HuH-7.5 (cell line): Measurements from ENCODE around the gene TNFRSF12A.
A peak's percentile ranks its signal among the peaks of the same experiment; 100 is the strongest.

Source experiments
- DNase-seq: peaks from one replicate; pipeline ENCODE4 v3.0.0; 2011; ENCODE audit warnings: low spot score

TNFRSF12A gene

DNA sequence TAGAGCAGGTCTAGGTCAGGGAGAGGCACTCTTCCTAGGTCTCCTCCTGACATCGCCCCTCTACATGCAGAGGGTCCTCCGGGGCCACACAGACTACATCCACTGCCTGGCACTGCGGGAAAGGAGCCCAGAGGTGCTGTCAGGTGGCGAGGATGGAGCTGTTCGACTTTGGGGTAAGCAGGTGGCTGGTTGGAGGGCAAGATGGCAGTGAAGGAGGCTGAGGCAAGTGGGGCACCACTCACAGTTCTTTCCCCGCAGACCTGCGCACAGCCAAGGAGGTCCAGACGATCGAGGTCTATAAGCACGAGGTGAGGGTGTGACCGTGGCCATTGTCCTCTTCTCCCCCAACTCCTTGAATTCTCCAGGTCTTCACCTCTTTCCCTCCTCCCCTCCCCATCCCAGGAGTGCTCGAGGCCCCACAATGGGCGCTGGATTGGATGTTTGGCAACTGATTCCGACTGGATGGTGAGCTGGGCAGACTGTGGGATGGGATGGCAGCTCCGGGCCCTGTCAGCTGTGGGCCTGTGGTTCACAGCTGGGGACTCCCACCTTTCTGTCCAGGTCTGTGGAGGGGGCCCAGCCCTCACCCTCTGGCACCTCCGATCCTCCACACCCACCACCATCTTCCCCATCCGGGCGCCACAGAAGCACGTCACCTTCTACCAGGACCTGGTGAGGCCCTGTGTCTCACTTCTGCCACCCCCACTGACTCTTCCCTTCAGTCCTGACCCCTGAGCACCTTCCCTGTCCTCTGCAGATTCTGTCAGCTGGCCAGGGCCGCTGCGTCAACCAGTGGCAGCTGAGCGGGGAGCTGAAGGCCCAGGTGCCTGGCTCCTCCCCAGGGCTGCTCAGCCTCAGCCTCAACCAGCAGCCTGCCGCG is 6.7 kb downstream of the TNFRSF12A start:
- DNase-seq = no peak

DNA sequence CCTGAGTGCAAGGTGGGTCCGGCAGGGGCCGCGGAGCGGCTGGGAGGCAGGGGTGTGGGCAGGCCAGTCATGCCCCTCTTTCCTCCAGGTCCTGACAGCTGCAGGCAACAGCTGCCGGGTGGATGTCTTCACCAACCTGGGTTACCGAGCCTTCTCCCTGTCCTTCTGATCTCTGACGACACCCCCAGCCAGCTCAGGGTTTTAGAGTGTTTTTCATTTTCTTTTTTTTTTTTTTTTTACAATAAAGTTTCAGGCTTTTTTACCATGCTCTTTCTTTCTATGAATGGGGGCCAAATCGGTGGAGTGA is 7.3 kb downstream of the TNFRSF12A start:
- no peak for DNase-seq

DNA sequence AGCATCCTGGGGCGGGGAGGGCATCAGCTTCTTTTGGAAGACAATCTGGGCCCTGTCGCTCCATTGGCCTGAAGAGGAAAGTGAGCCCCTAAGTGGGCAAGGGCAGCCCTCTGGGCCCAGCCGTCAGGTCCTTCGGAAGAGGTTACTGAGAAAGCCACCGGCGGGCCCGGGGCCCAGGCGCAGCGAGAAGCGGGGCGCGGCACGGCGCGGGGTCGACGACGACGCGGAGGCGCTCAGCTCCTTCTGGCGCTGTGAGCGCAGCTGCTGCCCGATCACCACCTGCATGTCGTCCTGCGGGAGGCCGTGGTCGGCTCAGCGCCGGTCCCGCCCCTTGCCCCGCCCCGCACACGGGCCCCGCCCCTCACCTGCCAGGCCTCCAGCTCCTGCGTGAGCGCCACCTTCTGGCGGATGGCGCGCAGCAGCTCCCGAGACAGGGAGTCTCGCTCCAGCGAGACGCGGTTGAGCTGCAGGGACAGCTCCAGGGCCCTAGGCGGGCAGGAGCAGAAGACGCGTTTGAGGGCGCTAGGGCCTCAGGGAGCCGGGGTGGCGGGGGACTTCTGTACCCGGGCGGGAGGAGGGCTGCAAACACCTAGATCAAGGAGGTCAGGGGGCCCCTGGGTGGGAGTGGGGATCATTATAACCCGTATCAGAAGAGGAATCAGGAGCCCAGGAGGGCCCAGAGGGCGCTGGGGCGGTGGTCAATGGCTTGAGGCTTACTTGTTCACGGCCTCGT is 8.0 kb downstream of the TNFRSF12A start:
- peak; percentile 90 for DNase-seq

DNA sequence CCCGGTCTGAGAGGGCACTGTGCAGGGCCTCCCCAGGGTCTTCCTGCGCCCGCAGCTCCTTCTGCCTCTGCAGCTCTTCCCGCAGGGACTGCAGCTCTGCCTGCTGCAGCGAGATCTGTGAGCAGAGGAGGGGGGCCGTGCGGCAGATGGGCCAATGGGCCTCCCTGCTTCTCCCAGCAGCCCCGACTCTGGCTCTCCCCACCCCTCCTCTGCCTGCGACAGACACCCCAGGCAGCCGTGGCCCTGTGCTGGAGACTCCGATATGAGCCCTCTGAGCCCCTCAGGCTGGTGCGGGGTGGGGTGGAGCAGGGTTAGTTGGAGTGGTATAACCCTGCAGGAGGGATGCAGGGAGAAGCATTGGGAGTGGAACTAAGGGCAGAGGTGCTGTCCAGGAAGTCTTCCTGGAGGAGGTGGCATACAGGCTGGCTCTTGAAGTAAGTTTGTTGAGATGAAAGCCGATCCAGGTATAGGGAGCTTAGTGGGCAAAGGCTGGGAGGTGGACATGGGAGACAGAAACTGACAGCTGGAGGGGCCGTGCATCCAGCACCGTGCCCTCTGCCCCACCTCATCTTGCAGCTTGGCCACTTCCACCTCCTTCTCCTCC is 8.7 kb downstream of the TNFRSF12A start:
- no peak for DNase-seq

DNA sequence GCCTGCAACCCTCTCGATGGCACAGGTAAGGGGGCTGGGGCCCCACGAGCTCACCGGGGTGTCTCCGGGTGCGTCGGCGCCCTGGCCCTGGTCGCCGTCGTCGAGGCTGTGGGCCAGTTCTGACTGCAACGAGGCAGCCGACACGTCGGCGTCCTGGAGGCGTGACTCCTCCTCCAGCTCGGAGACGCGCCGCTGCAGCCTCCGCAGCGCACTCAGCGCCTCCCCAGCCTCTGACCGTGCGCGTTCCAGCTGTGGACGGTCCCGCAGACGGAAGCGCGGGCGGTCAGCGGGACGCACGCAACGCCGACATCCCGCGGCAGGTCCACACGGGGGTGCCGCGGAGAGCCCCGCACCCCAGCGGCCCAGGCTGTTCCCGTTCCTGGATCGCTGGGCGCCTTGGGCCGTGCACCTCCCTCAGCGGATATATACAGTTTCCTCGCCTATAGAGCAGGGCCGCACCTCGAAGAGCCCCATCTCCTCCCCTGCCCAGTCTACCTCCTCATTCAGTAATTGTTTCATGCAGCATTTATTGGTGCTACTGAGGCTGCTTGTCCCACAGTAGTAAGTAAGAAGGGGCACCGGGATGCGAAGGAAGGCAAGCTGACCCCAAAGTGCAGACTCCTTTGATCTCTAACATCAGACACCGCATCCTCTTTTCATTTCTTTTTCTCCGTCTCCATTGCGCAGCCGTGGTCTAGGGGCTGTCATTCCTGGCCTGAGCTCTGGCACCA is 9.5 kb downstream of the TNFRSF12A start:
- DNase-seq = no peak

DNA sequence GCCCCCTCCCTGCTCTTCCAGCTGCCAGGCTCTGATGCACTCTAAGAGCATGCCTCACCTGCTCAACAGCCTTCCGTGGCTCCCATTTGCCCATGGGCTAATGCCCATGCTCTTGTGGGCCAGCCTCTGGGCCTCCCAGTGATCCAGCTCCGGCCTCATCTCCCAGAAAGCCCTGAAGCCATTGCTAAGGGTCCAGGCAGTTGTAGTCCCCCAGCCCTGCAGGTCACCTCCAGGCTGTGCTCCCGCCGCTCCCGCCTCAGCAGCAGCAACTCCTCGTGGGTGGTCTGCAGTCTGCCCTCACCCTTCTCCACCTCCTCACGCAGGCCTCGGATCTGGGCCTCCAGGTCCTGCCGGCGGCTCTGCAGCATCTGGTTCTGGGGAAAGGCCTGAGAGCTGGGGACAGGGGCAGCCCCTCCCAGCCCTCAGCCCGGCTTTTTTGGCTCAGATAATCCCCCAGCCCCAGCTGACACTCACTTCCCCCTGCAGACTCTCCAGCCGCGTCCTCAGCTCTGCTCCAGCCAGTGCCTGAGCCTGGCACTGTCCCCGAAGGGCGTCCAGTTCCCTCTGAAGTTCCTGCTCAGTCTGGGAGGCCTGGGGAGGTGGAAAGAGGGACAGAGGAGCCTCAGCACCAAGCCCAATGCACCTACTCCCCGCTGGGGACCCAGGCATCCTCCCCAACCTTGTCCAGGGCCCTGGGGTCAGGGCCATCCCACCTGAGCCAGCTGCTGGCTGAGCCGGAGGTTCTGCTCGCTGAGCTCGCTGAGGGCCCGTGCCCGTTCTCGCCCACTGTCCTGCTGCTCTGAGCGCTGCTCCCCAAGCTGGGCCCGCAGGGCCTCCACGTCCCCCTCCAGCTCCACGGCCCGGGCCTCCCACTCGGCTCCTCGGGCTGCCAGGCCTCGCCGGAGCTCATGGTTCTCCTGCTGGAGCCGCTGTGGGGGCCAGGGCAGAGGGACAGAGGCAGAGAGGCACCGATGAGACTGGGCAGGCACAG is 10.3 kb downstream of the TNFRSF12A start:
- no peak for DNase-seq

DNA sequence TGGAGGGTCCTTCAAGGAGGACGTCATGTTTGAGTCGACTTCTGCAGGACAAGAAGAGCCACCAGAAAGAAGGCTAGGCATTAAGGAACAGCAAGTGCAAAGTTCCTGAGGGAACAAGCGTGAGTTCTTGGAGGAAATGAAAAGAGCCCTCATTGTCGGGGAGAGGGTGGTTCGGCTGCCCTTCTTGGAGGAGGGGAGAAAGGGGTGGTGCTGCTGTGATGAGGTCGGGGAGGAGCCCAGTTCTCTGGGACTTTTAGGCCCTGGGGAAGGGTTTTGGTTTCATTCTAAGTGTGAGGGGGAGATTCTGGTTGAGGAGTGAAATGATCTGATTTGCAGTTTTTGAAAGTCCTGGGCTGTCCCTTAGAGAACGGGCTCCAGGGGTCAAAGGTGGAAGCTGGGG is 12.5 kb downstream of the TNFRSF12A start:
- no peak for DNase-seq

DNA sequence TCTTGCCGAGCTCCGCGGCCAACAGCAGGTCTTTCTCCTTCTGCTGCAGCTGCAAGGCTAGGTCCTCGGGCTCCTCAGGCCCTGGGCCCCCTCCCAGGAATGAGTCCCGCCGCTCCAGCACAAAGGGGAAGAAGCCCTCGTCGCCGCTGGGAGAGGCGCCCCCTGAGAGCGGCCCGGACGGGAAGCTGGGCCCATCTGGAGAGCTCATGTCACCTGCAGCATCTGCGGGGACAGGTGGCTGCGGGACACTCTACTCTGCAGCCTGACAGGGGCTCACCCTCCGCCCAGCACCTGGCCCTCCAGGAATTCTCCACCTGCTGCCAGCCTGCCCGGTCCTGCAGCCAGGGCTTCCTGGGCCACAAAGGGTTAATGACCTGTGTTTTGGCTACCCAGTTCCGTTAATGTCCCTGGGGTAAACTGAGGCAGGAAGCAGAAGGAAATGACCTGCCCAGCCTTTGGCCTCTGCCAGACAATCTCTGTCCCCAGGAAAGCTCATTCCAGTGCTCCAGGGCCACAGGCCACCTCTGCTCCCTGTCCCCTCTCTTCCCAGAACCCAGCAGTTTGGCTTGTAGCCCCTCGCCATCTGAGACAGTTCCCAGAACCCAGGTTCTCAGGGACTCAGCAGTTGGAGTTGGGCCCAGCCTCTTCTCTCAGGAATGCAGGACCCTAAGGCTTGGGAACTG is 15.3 kb downstream of the TNFRSF12A start:
- DNase-seq = no peak

DNA sequence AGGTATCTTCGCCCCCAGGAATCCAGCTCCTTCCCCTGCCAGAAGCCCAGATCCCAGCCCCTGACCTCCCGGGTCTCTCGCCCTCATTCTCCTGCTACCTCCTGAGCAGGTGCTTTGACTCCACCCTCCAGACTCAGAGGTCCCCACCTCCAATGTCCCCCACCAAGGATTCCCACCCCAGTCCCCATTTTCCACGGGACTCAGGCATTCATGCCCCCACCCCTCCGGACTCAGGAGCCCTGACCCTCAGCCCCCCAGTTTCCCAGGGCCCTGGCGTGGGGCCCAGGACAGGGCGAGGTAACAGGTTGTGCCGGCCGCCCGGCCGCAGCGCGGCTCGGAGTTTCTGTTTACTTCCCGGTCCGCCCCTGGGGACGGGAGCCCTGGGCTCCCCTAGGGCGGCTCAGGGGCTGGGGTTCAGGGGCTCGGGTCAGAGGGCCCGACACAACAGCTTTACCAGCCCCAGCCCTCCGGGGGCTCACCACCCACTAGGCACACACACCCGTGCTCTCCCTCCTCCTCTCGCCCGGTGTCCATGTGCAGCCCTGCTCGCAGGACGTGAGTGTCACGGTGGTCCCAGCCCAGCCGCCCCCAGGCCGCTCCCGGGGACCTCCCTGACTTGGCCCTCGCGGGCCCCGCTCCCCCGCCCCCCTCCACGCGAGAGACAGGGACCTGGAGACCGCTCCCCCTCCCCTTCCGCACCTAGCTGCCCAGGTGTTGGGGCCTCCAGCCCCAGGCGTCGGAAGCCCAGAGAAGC is 16.0 kb downstream of the TNFRSF12A start:
- no peak for DNase-seq

DNA sequence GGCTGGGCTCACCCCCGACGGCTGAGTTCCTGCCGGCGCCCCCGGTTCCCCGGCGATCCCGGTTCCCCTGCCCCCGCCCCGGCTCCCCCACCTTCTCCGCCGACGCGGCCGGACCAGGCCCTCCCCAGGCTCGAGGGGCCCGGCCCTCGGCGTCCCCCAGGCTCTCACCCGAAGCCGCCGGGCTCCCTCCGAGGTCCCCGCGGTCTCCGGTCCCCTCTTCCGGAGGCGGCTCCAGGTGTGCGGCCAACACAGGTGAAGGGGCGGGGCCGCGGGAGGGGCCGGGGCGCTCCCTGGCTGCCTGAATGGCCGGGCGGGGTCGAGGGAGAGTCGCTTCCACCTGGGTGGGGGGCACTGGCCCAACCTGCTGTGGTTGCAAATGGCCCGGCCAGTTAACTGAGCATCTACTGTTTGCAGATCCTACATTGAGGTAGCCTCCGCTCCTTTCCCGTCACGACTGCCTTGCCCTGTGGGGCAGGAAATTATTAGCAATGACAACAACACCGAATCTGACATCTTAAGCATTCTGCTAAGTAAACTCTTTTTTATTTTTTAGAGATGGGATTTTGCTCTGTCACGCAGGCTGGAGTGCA is 16.7 kb downstream of the TNFRSF12A start, which contains the start of gene BICDL2:
Gene BICDL2 (minus strand): TSS at position 219 of the 590 bp plus-strand sequence. CDS start 1,448 bp downstream, outside the sequence.
- no peak for DNase-seq

DNA sequence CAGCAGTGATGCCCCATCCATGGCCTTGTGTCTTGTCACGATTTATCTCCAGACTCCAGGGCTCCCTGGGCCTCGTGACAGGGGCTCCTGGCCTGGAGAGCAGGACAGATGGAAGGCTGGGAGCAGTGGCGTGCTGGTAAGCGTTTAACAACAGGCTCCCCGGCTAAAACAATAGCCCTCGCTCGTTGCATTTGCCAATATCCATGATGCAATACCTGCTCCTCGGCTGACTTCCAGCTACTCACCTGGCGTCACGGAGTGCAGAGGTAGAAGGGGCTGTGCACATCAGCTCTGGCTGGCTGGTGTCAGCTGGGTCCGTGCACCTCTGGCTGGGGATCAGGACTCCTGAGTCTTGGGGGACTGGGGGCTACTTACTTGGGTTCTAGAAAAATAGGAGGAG is 18.1 kb downstream of the TNFRSF12A start:
- no peak for DNase-seq

DNA sequence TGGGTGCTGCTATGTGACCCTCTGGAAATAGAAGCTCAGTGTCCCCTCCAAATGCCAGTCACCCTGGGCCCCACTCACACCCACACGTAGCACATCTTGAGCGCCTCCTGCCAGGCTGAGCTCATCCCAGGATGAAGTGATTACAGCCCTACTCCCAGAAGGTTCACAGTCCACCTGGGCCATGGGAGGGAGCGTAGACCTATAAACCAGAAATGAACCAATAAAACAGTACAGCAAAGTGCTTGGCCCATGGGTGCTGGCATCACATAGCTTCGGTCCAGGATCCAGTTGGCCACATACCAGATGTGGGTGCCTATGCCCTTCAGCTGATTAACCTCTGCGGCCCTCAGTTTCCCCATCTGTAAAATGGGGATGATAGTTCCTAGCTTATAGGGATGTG is 18.7 kb downstream of the TNFRSF12A start:
- DNase-seq = no peak

DNA sequence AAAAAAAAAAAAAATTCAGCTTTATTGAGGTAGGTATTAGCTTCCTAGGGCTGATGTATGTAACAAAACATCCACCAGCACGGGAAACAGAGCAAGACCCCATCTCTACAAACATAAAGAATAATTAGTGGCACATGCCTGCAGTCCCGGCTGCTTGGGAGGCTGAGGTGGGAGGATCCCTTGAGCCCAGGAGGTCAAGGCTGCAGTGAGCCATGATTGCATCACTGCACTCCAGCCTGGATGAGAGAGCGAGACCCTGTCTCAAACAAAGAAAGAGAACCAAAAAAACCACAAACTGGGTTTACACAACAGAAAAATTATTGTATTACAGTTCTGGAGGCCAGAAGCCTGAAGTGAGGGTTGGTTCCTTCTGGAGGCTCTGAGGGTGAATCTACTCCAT is 22.2 kb downstream of the TNFRSF12A start:
- no peak for DNase-seq

DNA sequence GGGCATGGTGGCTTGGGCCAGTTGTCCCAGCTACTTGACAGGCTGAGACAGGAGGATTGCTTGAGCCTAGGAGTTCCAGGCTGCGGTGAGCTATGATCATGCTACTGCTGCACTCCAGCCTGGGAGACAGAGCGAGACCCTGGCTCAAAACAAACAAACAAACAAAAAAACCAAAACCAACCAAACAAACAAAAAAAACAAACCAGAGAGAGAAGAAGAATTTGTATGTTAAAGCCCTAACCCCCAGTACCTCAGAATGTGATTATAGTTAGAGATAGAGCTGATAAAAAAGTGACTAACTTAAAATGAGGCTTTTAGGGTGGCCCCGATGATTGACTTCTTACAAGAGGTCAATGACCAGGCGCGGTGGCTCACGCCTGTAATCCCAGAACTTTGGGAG is 24.5 kb downstream of the TNFRSF12A start:
- DNase-seq = no peak

DNA sequence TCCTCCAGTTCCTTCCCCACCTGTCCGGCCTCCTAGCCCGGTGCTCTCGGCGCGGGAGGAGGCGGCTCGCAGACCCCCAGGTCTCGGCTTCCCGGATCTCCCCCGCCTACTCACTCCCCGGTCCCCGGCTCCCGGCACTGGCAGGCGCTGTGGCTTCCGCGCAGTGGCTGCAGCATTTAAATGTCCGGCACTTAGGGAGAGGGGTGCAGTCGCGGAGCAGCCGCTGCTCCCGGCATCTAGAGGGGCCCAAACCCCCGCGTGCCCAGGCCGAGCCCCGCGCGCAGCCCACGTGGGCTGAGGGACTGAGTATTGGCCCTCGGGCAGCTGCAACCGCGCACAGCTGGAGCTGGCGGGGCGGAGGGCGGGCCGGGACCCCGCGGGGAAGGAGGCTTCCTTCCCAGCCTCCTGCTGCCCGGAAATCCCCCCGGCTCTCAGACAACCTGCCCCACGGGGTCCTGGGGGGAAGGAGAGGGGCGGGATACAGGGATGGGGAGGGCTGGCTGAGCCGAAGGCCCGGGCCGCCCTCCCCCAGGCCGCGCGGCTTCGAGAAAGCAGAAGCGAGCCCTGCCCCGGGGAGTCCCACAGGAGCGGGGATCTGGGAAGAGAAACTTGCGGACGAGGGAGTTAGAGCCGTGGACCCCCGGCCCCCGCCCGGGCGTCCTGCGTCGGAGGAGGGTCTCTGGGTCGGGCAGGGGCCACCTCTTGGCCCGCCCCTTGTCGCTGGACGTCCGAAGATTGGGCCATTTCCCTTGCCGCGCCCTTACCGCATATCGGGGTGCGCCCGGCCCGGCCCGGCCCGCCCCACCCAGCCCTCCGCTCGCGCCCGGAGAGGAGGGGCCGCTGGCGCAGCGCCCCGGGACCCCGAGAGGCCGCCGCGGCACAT is 25.8 kb downstream of the TNFRSF12A start, which contains the start of gene MMP25:
Gene MMP25 (plus strand): TSS at position 804 of the 883 bp plus-strand sequence. CDS start 357 bp downstream, outside the sequence.
- DNase-seq = peak; percentile 71

DNA sequence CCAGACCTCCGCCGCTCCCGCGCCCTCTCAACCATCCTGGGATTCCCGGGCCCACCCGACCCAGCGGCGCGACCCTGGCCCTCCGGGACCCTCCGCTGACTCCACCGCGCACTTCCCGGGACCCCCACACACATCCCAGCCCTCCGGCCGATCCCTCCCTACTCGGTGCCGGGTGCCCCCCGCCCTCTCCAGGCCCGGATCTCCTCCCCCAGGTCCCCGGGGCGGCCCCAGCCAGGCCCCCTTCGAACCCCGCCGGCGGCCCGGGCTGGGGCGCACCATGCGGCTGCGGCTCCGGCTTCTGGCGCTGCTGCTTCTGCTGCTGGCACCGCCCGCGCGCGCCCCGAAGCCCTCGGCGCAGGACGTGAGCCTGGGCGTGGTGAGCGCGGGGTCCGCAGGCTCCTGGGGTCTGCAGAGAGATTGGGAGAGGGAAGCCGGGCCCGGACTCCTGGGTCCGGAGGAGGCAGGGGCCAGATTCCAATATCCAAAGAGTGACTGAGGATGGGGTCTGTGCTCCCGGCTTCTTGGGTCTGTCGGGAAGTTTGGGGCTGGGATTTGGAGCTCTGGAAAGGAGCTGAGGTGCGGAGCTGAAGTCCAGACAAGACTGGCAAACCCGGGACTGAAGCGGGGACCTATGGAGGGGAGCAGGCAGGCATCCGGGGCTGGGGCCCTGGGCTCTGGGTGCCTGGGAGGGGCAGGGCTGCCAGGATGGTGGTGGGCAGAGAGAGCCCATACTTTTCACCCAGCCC is 26.6 kb downstream of the TNFRSF12A start:
- no peak for DNase-seq

DNA sequence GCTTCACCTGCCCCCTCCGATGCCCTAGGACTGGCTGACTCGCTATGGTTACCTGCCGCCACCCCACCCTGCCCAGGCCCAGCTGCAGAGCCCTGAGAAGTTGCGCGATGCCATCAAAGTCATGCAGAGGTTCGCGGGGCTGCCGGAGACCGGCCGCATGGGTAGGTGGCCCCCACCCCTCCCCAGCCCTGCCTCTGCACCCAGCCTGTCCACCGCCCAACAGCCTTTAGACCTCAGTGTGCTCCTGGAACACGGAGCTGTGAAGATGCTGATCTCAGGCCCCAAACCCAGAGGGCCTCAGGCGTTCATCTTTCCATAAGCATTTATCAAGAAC is 27.2 kb downstream of the TNFRSF12A start:
- no peak for DNase-seq
